Kidney (tissue), 14 donors: ENCODE results near the gene LDB3. TPM values are rescaled to one million over a fixed set of nuclear protein-coding genes. Genes with fewer than 3 reads are reported as not detected.

Experiments used
- DNase-seq, 5 donors: peaks; one replicate each; pipeline ENCODE4 v3.0.0-alpha.2; 2013 to 2020
- FAIRE-seq: peaks from 2 replicates; lab custom pipeline; 2012; peaks lifted over from hg19 to GRCh38; lab: Jason Lieb, UNC
- H3K27ac ChIP-seq, 2 donors: one replicate each; pipeline ENCODE4 v1.7.0; 2013; ENCODE audit warnings: low read depth in 2 of 2, low read length in 2 of 2, inconsistent platforms in 1 of 2
- H3K27me3 ChIP-seq: one replicate; pipeline ENCODE4 v1.7.1; 2013; ENCODE audit warnings: low read length, inconsistent platforms; ENCODE audit not compliant: control insufficient read depth, insufficient read depth
- H3K36me3 ChIP-seq, 3 donors: one replicate each; pipeline versions ENCODE4 v1.7.0 to v1.7.1; 2013; ENCODE audit warnings: low read length in 3 of 3, control low read depth in 1 of 3, inconsistent platforms in 1 of 3; ENCODE audit not compliant: insufficient read depth in 3 of 3, control insufficient read depth in 2 of 3
- H3K4me1 ChIP-seq, 3 donors: one replicate each; pipeline versions ENCODE4 v1.7.0 to v1.7.1; 2013; ENCODE audit warnings: low read length in 3 of 3, inconsistent platforms in 1 of 3, low read depth in 1 of 3; ENCODE audit not compliant: control insufficient read depth in 2 of 3, insufficient read depth in 2 of 3
- H3K4me3 ChIP-seq, 3 donors: one replicate each; pipeline versions ENCODE4 v1.7.0 to v1.8.1; 2013; ENCODE audit warnings: low read length in 3 of 3, control low read depth in 1 of 3, inconsistent platforms in 1 of 3
- H3K9ac ChIP-seq, 3 donors: one replicate each; pipeline versions ENCODE4 v1.7.0 to v1.7.1; 2013; ENCODE audit warnings: low read length in 3 of 3, control low read depth in 1 of 3, inconsistent platforms in 1 of 3
- H3K9me3 ChIP-seq, 3 donors: one replicate each; pipeline versions ENCODE4 v1.7.0 to v1.7.1; 2013; ENCODE audit warnings: low read length in 3 of 3, control low read depth in 1 of 3, inconsistent platforms in 1 of 3; ENCODE audit not compliant: control insufficient read depth in 2 of 3, insufficient read depth in 1 of 3
- intact Hi-C: fragments of 100-400 bp; cut with DNase I; formaldehyde crosslinking; loops from one replicate; pipeline ENCODE4 v1.11.1; 2022
- polyA plus RNA-seq: library from polyadenylated mRNA; stranded (reverse); fragments of 350-450 nt; fragmentation: Illumina TruSeq; extraction: RNeasy Lipid Tissue Mini Kit (QIAGEN cat#74804); gene quantifications from one replicate; pipeline ENCODE4 v1.2.3, GENCODE V29; 2014; ENCODE audit warnings: low read depth, low replicate concordance; ENCODE audit not compliant: insufficient read depth
- total RNA-seq: library from RNA; stranded (reverse); fragmentation: NEBNext Ultra II Directional; extraction: Animal tissue kit (Norgen Biotek cat#: 25700); gene quantifications from one replicate; pipeline ENCODE4 v1.2.1, GENCODE V29; 2021
- TF ChIP-seq, protein P1 (sequence below): IDR thresholded peaks from 3 replicates; pipeline ENCODE4 v1.5.1; 2012; ENCODE audit warnings: mild to moderate bottlenecking, moderate library complexity, borderline replicate concordance; ENCODE audit not compliant: insufficient read depth; ENCODE audit errors: extremely low read depth
- donor health status: control.
- donor health status: control.
- donor health status: control.
- donor health status: control.
- donor health status: control.
- donor health status: DM: yes; HTN: yes; CAD: no.
- donor health status: Normal renal cell carcinoma (clear cell type).

LDB3 gene
- total and polyA plus RNA-seq, 2 donors from 2014 or later: 3.3 to 7.7 TPM

DNA sequence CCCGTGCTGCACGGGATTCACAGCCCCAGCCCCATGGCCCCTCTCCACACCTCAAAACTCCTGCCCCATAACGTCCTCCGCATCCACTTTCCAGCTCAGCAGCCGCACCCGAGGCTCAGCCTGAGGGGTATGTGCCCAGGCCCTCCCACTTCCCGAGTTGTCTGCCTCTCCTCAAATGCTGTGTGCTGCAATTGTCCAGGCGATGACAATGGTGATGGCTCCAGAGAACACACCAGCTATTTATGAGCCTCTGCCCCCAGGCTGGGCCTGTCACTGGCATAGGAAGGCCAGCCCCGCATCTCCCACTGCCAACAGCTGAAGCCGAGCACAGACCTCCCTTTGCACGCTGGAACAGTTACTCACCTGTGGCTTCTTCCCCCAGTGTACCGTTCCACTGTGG lies 2.4 kb upstream of the LDB3 start:
- no peaks in the 10 kb centered on the region for H3K9me3 ChIP-seq
- no peaks in the 10 kb centered on the region for H3K36me3 ChIP-seq
- H3K4me3 ChIP-seq: no peak overlapping the region
- intact Hi-C loops: no loop called here
- TF ChIP-seq, protein P1, sequence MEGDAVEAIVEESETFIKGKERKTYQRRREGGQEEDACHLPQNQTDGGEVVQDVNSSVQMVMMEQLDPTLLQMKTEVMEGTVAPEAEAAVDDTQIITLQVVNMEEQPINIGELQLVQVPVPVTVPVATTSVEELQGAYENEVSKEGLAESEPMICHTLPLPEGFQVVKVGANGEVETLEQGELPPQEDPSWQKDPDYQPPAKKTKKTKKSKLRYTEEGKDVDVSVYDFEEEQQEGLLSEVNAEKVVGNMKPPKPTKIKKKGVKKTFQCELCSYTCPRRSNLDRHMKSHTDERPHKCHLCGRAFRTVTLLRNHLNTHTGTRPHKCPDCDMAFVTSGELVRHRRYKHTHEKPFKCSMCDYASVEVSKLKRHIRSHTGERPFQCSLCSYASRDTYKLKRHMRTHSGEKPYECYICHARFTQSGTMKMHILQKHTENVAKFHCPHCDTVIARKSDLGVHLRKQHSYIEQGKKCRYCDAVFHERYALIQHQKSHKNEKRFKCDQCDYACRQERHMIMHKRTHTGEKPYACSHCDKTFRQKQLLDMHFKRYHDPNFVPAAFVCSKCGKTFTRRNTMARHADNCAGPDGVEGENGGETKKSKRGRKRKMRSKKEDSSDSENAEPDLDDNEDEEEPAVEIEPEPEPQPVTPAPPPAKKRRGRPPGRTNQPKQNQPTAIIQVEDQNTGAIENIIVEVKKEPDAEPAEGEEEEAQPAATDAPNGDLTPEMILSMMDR: no peak
- H3K9ac ChIP-seq: no peak overlapping the region
- no peaks in the 10 kb centered on the region for H3K27me3 ChIP-seq
- DNase-seq (no peak), FAIRE-seq (no peak)
- no peak overlapping the region for H3K27ac ChIP-seq
- H3K4me1 ChIP-seq: no peaks in the 10 kb centered on the region

DNA sequence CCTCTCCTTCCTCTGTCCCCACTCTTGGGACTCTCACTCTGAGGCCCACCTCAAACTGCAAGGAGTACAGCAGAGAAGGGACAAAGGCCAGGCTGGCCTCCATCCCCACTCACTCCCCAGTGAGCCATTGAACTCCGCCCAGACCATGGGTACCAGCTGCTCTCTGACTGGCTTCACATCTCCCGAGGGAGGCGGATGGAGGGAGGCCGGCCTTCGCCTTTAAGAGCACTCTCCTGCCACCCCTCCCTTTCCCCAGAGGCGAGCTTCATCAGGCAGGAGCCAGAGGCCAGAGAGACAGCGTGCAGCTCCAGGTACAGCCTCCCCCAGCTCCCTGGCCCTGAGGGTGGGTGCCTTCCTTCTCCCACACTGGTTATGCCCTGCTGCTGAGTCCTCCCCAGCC lies 1.8 kb upstream of the LDB3 start:
- TF ChIP-seq, protein P1: no peak
- Histone ChIP-seq H3K4me1 (no peaks in the 10 kb centered on the region), H3K27me3 (no peaks in the 10 kb centered on the region), H3K9ac (no peak overlapping the region), H3K4me3 (no peak overlapping the region), H3K9me3 (no peaks in the 10 kb centered on the region), H3K27ac (no peak overlapping the region), H3K36me3 (no peaks in the 10 kb centered on the region)
- FAIRE-seq (no peak), DNase-seq (no peak)
- intact Hi-C loops: no loop called here

DNA sequence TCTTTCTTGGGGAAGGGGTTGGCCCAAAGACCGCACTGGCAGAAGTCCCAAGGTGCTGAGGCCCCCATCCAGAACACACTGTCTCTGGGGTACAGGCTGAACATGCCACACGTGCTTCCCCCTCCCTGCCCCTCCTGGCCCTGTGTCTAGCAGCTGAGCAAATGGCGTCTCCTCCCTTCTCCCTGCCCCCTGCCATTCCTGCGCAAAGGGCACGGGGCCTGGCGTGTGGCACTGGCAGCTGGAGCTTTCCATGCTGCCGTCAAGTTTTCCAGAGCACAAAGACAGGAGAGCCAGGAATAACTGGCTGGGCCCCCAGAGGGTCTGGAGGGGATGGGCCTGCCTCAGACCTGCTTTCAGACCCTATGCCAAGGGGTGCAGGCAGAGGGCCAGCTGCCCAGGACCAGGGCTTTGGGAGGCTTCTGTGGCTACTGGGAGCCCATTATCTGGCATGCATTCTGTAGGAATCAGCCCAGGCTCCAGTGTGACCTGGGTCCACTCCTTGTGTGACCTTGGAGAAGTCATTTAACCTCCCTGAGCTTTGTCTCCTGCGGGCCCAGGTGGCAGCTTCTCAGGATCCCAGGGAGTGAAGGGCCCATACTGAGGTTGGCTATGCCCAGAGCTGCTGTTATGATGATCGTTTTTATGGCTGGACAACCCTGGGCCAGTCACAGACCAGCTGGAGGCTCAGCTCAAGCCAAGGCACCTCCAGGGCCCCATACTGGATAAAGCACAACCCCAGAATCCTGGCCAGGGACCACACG lies 710 bp upstream of the LDB3 start:
- Histone ChIP-seq H3K4me1 (peaks cover 0 to under 1% (median 0%) of the 10 kb centered on the region in 3 donors), H3K27me3 (no peaks in the 10 kb centered on the region), H3K9ac (no peak overlapping the region), H3K27ac (peak overlapping the region in 1 of 2 donors; percentile 11), H3K4me3 (no peak overlapping the region), H3K9me3 (no peaks in the 10 kb centered on the region), H3K36me3 (no peaks in the 10 kb centered on the region)
- DNase-seq (no peak), FAIRE-seq (no peak)
- intact Hi-C loops: no loop called here
- TF ChIP-seq, protein P1: no peak
